ENCODE measurements around the gene SLC4A11.

Gene SLC4A11

DNA sequence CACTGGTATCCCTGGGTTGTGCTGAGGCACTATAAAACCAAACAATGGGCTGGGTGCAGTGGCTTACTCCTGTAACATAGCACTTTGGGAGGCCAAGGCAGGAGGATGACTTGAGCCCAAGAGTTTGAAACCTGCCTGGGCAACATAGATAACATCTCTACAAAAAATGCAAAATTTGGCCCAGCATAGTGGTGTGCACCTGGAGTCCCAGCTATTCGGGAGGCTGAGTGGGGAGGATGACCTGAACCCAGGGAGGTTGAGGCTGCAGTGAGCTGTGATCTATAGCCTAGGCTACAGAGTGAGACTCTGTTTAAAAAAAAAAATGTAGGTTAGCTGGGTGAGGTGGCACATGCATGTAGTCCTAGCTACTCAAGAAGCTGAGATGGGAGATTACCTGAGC, 7.7 kb upstream of the SLC4A11 start:
- no peak for DNase-seq (ENCODE audit: low read depth, low spot score)

DNA sequence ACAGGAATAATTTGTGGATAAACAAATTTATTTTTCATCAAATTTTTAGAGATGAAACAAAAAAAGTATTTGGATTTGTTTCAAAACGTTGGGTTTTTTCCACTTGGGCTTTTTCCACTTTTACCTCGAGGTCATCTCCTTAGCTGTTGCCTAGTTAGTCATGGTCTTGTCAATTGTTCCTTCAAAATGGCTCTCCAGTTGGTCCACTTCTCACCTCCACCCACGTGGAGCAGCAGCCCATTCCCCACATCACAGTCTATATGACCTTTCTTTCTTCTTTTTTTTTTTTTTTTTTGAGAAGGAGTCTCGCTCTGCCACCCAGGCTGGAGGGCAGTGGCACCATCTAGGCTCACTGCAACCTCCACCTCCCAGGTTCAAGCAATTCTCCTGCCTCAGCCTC, 6.7 kb upstream of the SLC4A11 start:
- DNase-seq (ENCODE audit: low read depth, low spot score) = no peak

DNA sequence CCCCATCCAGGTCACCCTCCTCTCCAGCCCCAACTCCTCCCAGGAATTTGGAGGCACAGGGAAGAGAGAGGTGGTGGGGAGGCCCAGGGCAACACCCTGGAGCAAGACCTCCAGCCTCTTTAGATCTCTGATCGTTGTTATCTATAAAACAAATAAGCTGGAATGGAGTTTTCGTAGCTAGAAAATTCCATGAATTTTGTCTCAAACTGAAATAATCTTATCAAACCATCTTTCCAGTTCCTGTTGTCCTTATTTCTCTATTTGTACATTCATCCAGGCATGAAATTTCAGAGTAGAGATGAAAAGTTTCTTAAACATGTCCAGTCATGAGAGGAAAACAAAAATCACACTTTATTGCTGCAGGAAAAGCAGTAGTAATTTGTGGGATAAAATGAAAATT, 6.2 kb upstream of the SLC4A11 start:
- DNase-seq (ENCODE audit: low read depth, low spot score) = no peak

DNA sequence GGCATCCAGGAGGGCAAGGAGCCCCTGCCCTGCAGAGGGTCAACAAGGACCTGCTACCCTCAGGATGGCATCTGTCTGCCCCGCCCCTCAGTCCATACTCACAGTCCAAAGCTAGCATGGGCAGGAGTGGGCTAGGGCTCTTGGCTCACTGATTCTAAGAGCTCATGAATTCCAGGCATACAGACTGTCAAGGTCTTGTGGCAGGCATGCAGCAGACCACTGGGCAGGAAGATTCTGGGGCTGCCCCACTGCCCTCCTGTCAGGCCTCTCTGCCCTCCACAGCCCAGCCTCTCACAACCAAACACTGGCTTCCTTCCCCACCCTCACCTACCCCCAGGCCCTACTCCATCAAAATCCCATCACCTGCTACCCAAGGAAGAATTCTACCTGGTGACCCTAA, 5.6 kb upstream of the SLC4A11 start:
- DNase-seq (ENCODE audit: low read depth, low spot score) = no peak

DNA sequence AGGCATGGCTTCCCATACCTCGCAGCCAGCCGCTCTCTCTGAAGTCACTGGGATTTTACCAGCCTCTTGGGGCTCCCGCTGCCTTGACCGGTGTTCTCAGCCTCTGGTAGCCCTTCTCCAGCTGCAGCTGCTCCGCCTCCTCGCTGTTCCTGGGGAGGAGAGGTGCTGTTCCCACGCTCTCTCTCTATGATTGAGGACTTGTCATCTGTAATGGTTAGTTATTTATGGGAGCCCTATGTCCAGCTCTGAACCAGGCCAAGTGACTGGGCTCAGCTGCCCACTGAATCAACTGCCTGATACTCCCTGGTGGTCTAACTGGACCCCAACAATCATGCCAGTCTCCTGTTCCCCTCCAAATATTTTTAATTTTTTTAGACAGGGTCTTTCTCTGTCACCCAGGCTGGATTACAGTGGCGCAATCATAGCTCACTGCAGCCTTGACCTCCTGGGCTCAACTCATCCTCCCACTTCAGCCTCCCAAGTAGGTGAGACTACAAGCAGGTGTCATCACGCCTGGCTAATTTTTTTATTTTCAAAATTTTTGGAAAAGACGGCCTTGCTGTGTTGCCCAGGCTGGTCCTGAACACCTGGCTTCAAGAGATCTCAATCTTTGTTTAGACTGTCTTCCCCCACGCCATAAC, 4.8 kb upstream of the SLC4A11 start:
- no peak for DNase-seq (ENCODE audit: low read depth, low spot score)

DNA sequence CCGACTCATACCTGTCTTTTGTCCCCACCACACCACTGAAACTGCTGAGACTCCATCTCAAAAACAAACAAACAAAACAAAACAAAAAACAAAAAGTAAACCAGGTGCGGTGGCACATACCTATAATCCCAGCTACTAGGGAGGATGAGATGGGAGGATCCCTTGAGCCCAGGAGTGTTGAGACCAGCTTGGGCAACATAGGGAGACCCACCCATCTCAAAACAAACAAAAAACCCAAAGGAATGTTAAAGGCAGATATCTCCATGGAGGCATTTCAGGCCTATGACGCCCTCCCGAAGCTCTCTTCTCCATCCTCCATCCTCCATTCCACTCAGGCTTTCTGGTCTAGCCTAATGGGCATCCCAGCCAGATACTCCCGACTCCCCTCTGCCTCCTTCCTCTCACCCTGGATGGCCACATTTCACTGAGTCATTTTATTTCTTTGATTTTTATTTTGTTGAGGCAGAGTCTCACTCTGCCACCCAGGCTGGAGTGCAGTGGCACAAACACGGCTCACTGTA, 3.2 kb upstream of the SLC4A11 start:
- no peak for DNase-seq (ENCODE audit: low read depth, low spot score)

DNA sequence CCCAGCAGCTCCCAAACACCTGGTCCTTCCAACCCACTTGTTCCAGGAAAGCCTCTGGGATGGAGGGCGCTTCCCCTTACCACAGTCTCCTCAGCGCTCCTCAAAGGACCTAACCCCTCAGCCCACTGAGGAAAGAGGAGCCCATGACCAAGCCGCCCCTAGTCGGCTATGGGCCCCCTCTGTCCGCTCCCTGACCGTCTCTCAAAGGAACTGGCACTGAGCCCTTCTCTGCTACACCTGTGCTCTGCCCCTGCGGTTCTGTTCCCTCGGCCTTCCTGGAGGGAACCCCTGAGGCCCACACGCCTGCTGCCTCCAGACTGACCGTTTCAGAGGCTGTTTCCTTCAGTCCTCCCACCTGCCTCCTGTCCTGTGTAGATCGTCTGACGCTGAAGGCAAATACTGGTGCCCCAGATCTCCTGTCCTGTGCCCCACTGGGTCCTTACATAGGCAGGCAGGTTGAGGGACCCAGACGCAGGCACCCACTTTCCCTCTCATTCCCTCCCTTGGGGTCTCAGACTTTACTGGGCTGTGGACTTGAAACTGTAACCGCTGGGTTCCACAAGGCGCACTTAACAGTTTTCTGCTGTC, 1.9 kb upstream of the SLC4A11 start:
- no peak for DNase-seq (ENCODE audit: low read depth, low spot score)

DNA sequence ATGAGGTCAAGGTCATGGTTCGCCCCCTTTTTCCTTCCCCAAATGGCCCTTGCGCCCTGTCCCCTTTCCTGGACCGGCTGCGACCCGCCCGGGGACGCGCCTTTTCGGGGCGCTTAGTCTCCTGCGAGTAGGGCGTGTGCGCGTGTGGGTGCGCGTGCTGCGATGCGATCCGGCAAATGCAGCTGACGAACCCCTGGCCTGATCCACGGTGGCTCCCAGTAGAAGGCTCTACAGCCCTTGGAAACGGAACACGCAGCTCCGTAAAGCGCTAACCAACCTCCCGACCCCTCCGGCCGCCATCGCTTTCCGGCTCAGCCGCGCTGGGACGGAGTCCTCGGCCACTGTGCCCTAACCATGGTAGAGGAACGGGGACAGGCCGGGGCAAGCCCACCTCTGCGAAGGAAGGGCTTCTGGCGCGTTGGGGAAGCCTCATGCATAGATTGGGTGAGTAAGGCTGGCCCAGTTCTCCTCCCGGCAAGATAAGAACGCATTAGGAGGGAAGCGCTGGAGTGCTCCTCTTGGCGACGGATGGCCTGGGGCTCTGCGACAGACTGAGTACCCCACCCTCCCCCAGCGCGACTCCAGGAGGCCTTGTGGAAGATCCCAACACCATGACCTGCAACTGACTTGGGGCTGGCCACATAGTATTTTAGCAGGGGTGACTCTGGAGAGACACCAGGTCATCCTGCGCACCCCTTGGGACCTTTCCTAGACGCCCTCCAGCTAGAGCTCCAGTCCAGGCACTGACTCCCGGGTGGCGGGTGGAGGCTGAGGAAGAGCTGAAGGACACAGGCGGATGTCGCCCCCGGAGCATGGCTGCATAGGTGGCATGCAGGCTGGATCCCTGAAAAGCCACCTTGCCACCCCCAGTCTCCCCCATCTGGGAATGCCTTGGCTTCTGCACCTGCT, 1.1 kb upstream of the SLC4A11 start:
- DNase-seq (ENCODE audit: low read depth, low spot score) = no peak

DNA sequence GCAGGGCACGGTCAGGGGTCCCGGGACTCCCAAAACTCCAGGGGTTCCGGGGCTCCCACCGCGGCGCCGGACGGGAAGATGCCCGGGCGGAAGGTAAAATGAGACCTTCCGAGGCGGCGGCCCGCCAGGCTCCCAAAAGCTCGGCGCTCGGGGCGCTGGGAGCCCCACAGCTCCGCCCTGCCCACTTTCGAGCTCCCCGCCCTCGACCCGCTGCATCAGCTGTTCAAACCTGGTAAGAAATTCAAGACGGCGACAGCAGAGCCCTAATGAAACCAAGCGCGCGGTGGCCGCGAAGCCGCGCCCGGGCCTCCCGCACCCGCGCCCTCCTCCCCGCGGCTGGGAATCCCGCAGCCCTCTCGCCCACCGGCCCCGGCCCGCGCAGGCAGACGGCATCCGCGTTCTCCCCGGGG, 369 bp downstream of the SLC4A11 start:
- no peak for DNase-seq (ENCODE audit: low read depth, low spot score)

DNA sequence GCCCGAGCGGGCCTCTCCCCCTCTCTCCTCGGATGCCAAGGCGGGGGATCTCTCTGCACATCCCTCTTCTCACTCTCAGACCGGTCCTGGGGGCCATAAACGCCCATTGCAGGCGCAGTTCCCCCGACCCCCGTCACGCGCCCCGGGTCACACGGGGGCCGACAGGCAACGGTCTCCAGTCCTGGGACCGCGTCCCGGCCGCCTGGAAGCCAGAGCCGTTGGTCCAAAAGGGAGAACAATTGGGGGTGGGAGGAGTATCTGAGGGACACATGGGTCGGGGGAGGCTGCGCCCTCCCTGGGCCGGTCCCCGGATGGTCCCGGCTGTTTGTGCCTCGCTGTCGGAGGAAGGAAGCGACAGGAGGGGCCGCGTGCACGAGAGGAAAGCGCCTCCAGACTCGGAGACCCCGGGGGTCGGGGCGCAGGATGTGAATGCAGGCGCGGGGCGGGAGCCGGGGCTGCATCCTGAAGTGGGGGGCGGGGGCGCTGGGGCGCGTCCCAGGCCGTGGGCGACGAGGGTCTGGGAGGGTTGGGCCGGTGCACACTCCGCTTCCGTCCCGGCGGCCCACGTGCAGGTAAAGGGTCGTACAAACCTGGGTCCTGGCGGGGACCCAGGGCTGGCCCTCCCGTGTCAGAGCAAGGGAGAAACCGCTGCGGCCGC, 903 bp downstream of the SLC4A11 start:
- no peak for DNase-seq (ENCODE audit: low read depth, low spot score)

DNA sequence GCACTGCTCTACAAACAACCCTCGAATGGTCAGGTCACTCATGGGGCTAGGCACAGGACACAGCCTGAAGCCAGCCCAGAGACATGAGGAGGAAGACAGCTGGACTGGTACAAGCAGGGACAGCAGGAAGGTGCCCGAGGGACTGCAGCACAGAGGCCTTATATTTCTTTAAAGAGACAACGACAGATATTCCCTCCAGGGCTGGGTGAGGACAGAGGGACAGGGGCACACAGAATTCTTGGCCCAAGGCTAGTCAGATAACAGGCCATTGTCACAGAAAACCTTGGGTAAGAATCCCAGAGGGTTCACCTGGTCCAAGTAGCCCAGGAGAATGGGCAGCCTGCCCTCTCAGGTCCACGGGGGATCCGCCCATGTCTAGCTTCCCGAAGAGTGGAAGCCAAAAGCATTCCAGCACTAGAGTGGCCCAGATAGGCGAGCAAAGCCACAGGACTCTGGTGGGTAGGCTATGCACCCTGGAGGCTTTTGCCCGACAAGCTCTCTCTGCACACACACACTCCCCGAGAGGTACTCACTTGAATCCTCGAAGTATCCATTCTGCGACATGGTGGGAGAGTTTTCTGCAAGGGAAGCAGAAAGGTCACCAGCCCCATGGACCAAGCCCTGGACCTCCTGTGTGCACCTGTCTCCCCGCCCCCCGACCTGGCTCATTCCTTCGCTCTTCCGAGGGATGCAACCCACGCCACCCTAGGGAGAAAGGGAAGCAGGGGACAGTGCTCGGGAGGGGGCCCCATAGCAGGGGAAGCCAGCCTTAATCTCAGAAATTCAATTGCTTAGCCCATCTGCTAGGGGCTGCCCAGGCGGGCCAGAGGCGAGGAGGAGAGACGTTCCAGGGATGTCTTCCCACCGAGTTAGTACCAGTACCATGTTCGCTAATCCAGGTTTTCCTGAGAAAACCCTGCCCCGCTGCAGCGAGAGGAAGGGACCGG, 1.7 kb downstream of the SLC4A11 start:
- no peak for DNase-seq (ENCODE audit: low read depth, low spot score)

DNA sequence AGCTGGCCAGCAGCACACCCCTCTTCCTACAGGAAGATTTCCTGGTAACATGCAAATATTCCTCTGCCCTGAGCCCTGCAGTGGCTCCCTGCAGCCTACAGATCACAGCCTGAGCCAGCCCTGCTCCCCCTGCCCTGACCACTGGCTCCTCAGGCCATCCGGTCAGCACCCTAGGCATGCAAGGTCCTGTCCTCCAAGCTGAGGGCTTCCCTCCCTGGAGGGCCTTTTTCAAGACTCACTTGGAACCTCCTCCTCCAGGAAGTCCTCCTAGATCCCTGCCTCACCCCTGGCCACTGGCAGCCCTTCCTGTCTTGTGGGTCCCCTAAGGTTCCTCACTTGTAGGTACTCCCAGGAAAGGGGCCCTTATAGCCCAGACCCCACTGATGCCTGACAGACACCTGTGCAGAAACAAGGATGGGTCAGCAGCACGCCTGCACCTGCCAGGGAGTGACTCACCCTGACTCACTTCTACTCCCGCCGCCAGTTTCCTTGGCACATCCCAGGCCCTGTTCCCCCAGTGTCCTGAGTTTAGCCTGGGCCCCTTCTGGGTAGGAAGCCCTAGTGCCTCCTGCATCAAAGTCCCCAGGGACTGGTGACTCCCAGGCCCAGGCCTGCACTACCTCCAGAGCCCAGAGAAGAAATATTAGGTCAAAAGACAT, 3.2 kb downstream of the SLC4A11 start:
- no peak for DNase-seq (ENCODE audit: low read depth, low spot score)

DNA sequence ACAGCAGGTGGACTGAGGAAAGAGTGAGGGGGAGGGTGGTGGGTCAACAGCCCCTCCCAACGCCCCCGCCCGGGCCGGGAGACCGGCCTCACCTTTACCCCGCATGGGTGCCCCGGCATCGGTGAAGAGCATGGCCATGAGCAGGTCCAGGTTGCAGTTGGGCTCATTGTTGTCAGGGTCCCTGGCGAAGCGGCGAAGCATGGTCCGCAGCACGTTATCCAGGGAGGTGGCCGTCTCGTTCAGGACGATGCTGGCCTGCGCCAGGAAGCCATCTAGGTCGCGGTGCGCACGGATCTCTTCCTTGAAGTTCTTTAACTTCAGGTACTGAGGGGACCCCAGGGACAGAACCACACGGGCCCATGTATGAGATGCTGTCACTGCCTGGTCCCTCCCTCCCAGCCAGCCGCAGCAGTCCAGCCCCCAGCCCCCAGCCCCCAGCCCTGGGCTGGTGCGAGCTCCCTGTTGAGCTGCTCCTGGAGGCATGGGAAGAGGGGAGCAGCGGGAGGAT, 4.9 kb downstream of the SLC4A11 start:
- DNase-seq (ENCODE audit: low read depth, low spot score) = no peak

DNA sequence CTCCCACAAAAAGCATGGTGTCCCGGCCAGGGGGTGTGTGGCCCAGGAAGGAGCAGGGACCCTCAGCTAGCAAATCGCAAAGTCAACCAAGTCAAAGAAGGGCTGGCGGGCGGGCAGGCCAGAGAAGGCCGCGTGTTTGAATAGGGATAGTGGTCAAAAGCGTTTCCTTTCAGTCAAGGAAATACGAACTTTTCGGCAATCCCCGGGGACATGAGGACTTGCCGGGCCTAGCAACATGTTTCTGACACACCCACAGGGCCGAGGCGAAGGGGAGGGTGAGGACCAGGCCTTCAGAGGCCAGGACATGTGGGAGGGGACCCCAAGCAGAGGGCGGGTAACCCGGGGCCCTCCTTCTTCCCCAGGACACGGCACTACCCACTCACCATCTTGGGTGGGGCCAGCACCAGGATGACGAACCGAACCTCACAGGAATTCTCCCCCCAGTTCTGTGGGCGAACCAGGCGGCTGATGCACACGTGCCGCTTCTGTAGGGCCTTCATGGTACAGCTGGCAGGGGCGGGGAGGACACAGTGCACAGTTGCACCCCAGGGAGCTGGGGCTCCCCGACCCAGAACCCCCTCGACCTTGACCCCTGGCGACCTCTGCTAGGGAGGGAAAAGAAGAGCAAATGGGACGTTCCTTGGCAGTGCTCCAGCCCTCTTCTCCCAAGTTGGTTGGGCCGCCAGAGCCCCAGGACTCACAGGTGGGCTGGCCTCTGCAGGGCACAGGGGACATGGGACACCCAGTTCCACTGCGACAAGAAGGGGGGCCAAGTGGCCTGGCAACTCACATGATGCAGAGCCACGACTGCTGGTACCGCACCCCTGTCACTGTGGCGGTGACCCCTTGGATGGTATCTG, 5.6 kb downstream of the SLC4A11 start:
- no peak for DNase-seq (ENCODE audit: low read depth, low spot score)

DNA sequence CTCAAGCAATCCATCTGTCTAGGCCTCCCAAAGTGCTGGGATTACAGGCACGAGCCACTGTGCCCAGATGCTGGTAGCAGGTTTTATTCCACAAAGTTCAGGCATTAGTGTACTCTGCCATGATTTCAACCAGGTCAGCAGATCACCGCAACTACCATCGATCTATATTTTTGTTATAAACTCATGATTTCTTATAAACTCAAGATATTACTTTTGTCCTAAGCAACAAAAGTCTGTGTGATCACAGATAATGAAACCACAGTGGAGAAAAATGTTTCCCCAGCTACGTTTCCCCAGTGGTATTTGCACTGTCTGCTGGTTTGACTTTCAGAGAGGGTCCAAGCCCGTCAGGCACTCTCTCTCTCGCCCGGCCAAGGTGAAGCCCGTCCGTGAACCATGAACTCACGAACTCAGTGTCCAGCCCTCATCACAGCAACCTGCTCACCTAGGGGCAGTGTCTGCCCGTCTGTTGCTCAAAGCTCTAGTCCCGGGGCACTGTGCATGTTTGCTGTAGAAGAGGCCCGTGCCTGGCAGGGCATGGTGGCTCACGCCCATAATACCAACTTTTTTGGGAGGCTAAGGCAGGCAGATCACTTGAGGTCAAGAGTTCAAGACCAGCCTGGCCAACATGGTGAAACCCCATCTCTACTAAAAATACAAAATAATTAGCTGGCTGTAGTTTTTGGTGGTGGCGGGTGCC, 7.0 kb downstream of the SLC4A11 start:
- no peak for DNase-seq (ENCODE audit: low read depth, low spot score)

DNA sequence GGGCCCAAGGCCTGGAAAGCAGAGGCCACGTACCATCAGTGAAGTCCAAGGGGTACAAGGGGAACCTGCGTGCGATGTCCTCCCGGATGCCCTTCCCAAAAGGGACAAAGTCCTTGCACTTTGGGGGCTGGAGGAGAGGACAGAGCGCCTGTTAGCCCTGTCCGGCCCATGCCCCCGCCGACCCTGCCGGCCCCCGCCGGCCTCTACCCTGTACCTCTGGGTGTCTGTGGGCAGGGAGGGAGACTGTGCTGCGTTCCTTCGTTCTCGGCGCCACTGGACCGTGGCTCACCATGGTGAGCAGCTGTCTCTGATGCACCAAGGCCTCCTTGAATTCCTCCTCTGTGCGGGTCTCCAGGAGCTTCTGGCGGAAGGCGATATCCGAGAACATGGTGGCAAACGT, 7.9 kb downstream of the SLC4A11 start:
- DNase-seq (ENCODE audit: low read depth, low spot score) = no peak

DNA sequence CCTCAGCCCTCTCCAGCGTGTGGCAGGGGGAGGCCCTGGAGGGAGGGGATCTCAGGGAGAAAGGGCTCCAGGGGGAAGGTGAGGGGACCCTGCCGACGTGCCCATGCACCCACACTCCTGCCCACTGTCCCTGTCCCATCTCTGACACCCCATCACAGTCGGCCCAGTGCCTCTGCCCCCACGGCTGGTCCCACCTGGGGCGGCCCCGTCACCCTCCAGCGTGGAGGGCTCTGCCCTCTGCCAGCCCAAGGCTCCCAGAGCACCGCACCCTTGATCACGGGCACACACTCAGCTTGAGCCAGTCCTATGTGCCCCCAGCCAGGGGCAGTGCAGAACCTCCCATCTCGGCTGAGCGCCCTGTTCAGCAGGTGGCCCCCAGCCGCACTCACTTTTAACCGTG, 9.2 kb downstream of the SLC4A11 start:
- DNase-seq (ENCODE audit: low read depth, low spot score) = no peak

DNA sequence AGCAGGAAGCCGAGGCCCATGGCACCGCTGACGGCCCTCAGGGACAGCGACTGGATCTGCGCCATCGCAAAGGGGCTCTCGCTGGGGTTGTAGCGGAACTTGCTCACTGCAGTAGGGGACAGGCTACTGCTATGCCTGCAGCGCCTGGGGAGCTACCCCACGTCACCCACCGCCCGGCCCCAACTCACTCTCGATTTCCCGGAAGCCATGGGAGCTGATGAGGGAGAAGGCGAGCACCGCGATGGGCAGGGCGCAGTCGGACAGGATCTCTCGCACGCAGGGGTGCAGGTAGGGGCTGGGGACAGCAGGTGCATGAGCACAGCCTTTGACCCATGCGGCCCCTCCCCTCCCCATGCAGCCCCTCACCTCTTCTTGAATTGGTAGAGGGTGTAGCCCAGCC, 9.8 kb downstream of the SLC4A11 start:
- DNase-seq (ENCODE audit: low read depth, low spot score) = no peak

DNA sequence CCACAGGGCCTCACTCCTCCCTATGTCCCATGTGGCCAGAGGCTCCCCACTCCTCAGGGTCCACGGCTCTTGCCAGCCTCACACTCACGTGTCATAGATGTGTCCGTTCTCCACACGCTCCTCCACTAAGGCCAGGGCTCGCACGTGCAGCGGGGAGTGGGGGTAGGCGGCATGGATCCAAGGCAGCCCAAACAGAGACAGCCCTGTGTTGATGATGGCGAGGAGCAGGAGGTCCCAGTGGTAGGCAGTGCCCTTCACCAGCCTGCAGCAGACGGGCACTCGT, 10.3 kb downstream of the SLC4A11 start:
- DNase-seq (ENCODE audit: low read depth, low spot score) = no peak
